DND-41 (cell line): Measurements from ENCODE around the gene ATP7A.

Source experiments
- ATAC-seq: fragments of 200-7000 bp; cut with Tn5 transposase; 3 replicates; pipeline ENCODE4 v1.9.1; 2021; ENCODE audit warnings: low read depth; ENCODE audit not compliant: insufficient read depth
- DNase-seq: peaks from one replicate; pipeline ENCODE4 v3.0.0-alpha.2; 2020
- H2AFZ ChIP-seq: 2 replicates; pipeline ENCODE4 v1.6.0; 2012; ENCODE audit warnings: low read depth, low read length
- H3K27ac ChIP-seq: 2 replicates; pipeline ENCODE4 v1.5.1; 2012; ENCODE audit warnings: low read length, inconsistent platforms
- H3K27me3 ChIP-seq: fragments of 200-600 bp; sonication (generic); 2 replicates; pipeline ENCODE4 v1.6.0; 2012; ENCODE audit warnings: low read length, mild to moderate bottlenecking, inconsistent platforms; ENCODE audit not compliant: insufficient read depth, poor library complexity
- H3K36me3 ChIP-seq: 2 replicates; pipeline ENCODE4 v1.5.1; 2012; ENCODE audit warnings: low read length, inconsistent platforms; ENCODE audit not compliant: insufficient read depth
- H3K4me1 ChIP-seq: 2 replicates; pipeline ENCODE4 v1.5.1; 2012; ENCODE audit warnings: mild to moderate bottlenecking, low read length; ENCODE audit not compliant: insufficient read depth
- H3K4me2 ChIP-seq: 2 replicates; pipeline ENCODE4 v1.6.0; 2012; ENCODE audit warnings: mild to moderate bottlenecking, moderate library complexity, low read length, inconsistent platforms; ENCODE audit not compliant: insufficient read depth
- H3K4me3 ChIP-seq, 2 experiments: fragments of 200-600 bp in 1 of 2; shearing (Covaris generic) in 1 of 2; 2 replicates each; pipeline ENCODE4 v1.5.1; 2012 to 2016; ENCODE audit warnings: inconsistent platforms in 2 of 2, low read length in 2 of 2, mild to moderate bottlenecking in 2 of 2, low read depth in 1 of 2, moderate library complexity in 1 of 2
- H3K79me2 ChIP-seq: 2 replicates; pipeline ENCODE4 v1.6.0; 2012; ENCODE audit warnings: low read length, inconsistent platforms; ENCODE audit not compliant: insufficient read depth
- H3K9ac ChIP-seq: 2 replicates; pipeline ENCODE4 v1.6.0; 2012; ENCODE audit warnings: low read depth, mild to moderate bottlenecking, inconsistent platforms, low read length, moderate library complexity
- H3K9me3 ChIP-seq: 2 replicates; pipeline ENCODE4 v1.5.1; 2012; ENCODE audit warnings: low read length, moderate library complexity, mild to moderate bottlenecking, inconsistent platforms; ENCODE audit not compliant: insufficient read depth, severe bottlenecking
- H4K20me1 ChIP-seq: 2 replicates; pipeline ENCODE4 v1.6.0; 2012; ENCODE audit warnings: low read length; ENCODE audit not compliant: insufficient read depth
- CTCF ChIP-seq: IDR thresholded peaks from 2 replicates; pipeline ENCODE4 v1.5.1; 2012; ENCODE audit warnings: borderline replicate concordance, low read length, moderate library complexity, mild to moderate bottlenecking; ENCODE audit not compliant: poor library complexity, severe bottlenecking; ENCODE audit errors: extremely low read depth
- EZH2 ChIP-seq: IDR thresholded peaks from 3 replicates; pipeline ENCODE4 v1.6.1; 2012; ENCODE audit warnings: borderline replicate concordance, low read depth, mild to moderate bottlenecking, moderate library complexity, low read length, inconsistent platforms; ENCODE audit not compliant: severe bottlenecking

ATP7A gene

GRCh38 chrX:77977518-77977917 lies 67.0 kb downstream of the ATP7A start:
- H4K20me1 ChIP-seq: no peaks in the 10 kb centered on the region
- no peak overlapping the region for H3K9ac ChIP-seq
- H3K36me3 ChIP-seq: no peaks in the 10 kb centered on the region; the same call in 1 of the 2 replicates
- no peak overlapping the region for H3K4me2 ChIP-seq
- no peak for TF ChIP-seq CTCF
- TF ChIP-seq EZH2: no peak
- ATAC-seq (no peak), DNase-seq (no peak)
- no peaks in the 10 kb centered on the region for H3K79me2 ChIP-seq
- no peak overlapping the region for H2AFZ ChIP-seq
- H3K27ac ChIP-seq: no peak overlapping the region
- no peaks in the 10 kb centered on the region for H3K4me1 ChIP-seq
- no peaks in the 10 kb centered on the region for H3K27me3 ChIP-seq
- no peak overlapping the region for H3K4me3 ChIP-seq
- H3K9me3 ChIP-seq: no peaks in the 10 kb centered on the region

- H3K4me2 ChIP-seq: no peak overlapping the region
- TF ChIP-seq EZH2: no peak
- TF ChIP-seq CTCF: no peak
- H3K9me3 ChIP-seq: no peaks in the 10 kb centered on the region
- no peak overlapping the region for H3K27ac ChIP-seq
- no peaks in the 10 kb centered on the region for H3K4me1 ChIP-seq
- no peak overlapping the region for H3K9ac ChIP-seq
- H3K27me3 ChIP-seq: no peaks in the 10 kb centered on the region
- no peak overlapping the region for H2AFZ ChIP-seq
- DNase-seq (no peak), ATAC-seq (no peak)
- no peak overlapping the region for H3K4me3 ChIP-seq
- no peaks in the 10 kb centered on the region for H4K20me1 ChIP-seq
- H3K79me2 ChIP-seq: no peaks in the 10 kb centered on the region
- no peaks in the 10 kb centered on the region for H3K36me3 ChIP-seq
Observed at GRCh38 chrX:77979870-77980269, 69.4 kb downstream of the ATP7A start.

GRCh38 chrX:78011846-78012245 lies 101.4 kb downstream of the ATP7A start:
- Histone ChIP-seq H2AFZ (no peak overlapping the region), H3K36me3 (no peaks in the 10 kb centered on the region), H4K20me1 (no peaks in the 10 kb centered on the region), H3K79me2 (no peaks in the 10 kb centered on the region), H3K4me3 (no peak overlapping the region), H3K27ac (no peak overlapping the region), H3K27me3 (no peaks in the 10 kb centered on the region), H3K4me2 (no peak overlapping the region), H3K9me3 (no peaks in the 10 kb centered on the region), H3K9ac (no peak overlapping the region), H3K4me1 (no peaks in the 10 kb centered on the region)
- ATAC-seq (no peak), DNase-seq (no peak)
- TF ChIP-seq CTCF: no peak
- no peak for TF ChIP-seq EZH2
